DMS114 treated with DMSO at 0.1 percent for 48 hours (cell line): ENCODE measurements around the gene ACMSD.
"Not testable (repeated sequence)": the region's sequence is repeated elsewhere in the genome, so short reads cannot be mapped to it uniquely, and the experiment has no call there.

Experiments used
- DNase-seq: peaks from one replicate; lab custom pipeline; 2025; ENCODE audit not compliant: unreplicated experiment; lab: John Stamatoyannopoulos, UW

The ACMSD gene

DNA sequence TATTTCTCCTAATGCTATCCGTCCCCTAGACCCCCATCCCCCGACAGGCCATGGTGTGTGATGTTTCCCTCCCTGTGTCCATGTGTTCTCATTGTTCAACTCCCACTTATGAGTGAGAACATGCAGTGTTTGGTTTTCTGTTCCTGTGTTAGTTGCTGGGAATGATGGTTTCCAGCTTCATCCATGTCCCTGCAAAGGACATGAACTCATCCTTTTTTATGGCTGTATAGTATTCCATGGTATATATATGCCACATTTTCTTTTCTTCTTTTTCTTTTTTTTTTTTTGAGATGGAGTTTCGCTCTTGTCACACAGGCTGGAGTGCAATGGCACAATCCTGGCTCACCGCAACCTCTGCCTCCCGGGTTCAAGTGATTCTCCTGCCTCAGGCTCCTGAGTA is 9.2 kb downstream of the ACMSD start:
- not testable (repeated sequence) for DNase-seq

DNA sequence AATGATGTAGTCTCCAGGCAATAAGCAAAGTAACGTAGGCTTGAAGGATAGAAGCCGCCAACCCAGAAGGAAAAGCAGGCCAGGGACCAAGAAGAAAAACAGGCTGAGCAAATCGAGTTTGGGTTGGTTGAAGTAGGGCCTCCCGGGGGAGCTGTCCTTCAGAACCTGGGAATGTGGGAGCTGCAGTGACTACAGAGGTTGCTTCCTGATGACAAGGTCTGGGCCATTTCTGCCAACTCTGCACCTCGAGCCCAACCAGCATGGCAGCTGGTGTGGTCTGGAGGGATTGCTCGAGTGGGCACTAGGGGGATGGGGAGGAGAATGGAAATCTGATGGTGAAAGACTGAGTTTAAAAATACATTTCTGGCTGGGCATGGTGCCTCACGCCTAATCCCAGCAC is 14.1 kb downstream of the ACMSD start:
- no peak for DNase-seq

DNA sequence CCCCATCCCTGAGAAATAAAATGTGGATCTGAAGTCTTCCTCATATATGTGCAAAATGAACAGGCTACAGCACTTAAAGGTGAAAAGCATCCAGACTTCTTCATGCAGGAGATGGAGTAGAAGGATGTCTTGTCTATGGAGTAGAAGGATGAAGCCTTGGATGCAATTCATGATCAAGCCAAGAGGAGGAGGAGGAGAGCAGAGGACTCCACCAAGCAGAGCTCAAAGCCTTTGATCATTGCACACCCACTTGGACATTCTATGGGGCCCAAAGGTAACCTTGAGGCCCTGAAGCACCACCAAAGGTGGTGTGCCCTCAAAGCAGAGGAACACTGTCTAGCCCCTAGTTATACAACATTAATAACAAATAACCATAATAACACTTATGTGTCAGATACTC is 17.3 kb downstream of the ACMSD start:
- DNase-seq, result no peak

DNA sequence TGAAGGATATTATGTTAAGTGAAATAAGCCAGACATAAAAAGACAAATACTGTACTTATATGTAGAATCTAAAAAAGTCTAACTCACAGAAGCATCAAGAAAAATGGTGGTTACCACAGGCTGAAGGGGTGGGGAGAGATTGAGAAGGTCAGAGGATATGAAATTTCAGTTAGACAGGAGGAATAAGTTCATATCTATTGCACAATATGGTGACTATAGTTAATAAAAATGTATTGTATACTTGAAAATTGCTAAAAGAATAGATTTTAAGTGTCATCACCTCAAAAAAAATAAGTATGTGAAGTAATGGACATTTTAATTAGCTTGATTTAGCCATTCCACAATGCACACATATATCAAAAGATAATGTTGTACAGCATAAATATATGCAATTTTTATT is 19.8 kb downstream of the ACMSD start:
- no peak for DNase-seq

DNA sequence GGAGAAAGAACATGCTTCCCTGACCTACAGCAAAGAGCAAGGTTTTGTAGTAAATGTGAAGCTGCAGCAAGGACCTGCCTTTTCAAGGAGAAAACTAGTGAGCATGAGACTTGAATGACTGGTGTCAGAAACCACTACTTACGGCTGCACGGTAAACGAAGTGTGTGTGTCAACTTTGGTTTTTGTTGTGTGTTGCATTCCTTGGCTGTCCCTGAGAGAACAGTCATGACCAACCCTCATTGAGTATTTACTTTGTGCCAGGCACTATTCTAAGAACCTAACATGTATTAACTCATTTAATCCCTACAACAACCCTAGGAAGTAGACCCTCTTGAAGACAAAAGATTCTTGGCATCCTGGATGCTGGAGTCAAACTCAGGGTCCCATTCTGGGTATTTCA is 22.8 kb downstream of the ACMSD start:
- no peak for DNase-seq

DNA sequence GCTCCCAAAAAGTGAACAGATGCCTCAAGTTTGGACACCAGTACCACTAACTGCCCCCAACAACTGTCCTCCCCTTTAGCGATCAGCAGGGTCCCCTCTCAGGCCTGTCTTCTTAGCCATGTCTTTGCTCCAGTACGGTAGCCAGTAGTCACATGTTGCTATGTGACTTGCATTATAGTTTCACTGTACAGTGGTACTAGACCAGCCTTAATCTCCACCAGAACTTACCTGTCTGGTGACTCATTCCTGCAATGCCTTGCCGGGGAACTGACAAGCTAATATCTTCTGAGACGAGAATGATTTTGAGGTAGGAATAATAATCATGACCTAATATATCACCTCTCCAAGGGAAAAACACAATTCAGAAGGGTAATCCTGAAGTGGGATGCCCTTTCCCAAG is 23.7 kb downstream of the ACMSD start:
- DNase-seq, result no peak

DNA sequence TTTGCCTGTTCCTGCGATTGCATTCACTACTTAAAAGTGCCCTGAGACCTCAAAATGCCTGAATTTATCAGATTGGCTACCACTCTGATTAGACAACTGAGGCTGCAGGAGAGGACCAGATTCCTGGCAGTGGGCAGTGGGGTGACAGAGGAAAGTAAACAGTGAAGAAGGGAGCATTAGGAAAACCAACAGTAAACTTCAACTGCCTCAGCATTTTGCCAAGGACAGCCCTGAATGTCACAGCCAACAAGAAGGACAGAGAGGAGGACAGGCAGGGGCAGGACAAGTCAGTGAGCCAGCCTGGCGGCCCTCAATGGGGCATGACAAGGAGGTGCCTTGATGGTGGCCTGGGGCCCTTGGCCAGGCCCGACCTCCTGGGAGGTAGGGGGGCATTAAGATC is 24.3 kb downstream of the ACMSD start:
- no peak for DNase-seq

DNA sequence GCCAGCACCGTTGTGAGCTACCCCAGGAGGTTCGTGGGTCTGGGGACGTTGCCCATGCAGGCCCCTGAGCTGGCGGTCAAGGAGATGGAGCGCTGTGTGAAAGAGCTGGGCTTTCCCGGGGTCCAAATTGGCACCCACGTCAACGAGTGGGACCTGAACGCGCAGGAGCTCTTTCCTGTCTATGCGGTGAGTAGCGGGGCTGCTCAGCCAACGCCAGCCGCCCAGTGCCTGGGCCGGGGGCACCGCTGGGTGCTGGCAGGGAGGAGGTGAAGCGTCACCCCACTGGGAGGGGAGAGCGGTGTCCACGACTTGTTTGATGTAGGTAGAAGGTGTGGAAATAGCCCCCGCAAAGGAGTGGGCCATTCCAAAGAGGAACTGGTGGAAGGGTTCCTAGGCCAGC is 25.0 kb downstream of the ACMSD start:
- DNase-seq, result no peak

DNA sequence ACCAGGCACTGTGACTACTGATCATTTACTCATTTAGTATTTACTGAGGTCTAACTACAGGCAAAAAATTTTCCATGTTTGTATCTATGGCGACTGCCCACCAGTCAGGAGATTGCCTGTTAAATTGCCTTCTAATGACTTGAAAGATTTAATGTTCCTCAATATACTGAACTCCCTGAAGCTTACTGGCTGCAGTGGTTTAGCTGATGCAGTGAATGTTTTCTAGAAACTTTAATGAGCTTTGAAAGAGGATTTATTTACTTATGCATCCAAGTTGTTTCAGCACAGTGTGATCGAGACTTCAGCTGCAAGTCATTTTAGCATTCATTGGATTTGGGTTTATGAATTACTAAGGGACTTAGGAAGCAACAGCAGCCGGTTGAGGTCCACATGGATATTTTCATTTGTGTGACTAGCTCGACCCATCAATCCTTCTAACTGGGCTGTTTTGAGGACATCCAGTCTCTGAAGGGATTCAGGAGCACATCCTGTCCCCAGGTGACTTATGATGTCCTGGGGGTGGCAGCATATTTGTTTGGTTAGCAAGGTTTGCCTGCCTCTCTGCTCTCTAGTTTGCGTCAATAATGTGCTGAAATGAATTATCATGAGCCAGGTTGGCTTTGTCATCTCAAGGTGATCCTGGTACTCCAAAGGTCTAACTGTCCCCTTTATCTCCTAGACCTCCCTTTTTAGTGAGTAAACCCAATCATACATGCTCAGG is 26.8 kb downstream of the ACMSD start:
- DNase-seq, result no peak

DNA sequence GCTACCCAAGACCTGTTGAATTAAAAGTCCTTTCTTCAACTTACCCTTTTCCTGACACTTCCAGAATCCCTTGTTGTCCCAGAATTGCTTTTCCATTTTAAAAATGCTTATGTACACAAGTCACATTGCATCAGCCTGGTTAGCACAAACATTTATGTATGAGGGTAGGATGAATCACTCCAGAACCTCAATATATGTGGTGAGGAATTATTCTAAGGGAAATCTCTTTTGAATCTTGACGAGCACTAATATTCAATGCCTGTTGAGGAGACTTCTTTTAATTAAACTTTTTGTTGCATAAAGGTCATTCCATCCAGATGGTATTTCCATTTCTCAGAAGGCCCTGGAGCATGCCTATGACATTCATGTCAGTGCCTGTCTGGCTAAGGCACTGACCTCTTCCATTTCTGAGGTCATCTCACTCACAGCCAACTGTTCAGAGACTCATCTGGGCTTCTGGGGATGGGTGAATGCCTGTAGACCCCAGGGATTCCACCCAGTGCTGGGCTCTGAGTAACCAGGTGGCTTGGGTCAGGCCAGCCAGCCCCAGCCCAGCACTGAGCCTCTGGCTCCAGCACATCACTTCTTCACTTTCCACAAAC is 28.2 kb downstream of the ACMSD start:
- DNase-seq, result no peak

DNA sequence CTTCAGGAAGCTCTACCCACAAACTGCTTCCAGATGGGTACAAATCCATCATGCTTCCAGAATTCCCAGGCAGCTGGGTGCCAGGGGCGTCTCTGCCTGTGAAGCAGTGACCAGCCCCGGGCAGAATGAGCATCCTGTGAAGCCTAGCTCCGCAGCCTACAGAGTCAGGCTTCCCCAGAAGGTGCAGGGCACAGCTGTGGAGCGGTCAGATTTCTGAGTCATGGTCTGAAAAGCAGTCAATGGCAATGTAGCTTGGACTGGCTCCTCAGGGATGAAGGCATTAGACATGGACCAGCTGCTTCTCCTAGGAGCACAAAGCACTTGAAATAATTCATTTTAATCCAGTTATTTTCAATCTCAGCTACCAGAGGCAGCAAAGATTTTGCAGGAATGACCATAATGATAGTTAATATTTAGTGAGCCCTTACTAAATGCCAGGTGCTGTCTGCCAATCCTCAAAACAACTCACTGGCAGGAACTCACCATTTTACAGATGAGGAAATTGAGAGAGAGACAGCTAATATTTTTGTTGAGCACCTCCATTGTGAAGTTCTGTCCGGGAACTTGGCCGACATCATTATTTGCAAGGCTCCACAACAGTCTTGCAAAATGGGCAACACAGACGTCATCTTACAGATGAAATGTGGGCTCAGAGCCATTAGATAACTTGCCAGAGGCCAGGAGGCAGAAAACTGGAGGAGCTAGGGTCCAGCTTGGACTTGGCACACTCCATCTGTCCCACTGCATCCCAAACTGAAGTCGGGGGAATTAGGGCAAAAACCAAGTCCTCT is 31.7 kb downstream of the ACMSD start:
- DNase-seq, result no peak

DNA sequence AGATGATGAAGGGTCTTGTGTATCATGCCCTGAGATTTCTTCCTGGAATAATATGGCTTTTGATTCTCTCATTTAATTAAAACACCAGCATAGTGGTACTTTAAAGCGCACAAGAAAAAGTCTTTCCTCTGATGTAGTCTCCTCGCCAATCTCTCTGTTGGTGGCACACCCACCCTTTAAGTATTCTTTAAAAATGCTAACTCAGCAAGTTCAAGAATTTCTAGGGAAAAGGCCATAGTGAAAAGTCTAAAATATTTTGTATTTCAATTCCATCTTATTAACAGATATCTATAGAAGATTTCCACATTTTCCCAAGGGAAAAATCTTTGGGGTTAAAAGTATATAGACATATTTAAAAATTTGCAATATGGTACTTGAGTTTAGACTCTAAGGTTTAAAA is 34.7 kb downstream of the ACMSD start:
- DNase-seq, result no peak

DNA sequence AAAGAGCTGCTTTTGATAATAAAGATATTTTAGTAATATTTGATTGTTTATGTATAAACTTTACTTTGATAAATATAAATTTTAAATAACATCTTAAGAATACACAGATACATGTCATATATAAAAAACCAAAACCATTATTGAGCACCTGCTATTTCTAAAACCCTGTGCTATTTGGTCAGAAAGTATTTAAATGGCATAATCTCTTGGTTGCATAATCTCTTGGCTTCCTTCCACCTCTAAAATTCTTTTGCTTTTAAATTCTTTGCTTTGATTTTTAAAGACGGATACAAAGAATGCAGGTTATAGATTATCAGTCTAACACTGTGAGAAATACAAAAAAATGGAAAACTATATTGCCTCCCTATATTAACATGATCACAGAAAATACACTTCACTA is 36.9 kb downstream of the ACMSD start:
- DNase-seq, result no peak

DNA sequence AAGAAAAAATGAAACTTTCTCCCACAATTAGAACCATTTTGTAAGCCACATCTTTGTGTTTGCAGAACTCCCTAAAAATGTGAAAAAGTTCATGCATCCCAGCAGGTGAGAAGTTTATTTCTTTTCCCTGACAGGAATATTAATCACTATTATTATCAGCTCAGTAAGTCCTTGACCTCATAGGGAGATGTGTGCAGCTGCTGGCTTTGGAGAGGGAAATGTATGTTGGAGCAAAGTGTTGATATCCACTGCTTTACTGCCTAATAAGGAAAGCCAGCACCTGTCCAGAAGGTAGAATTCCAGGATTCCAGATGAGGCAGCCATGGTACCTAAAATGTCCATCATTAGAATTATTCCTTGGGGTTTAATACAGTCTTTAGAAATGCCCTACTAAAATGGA is 44.4 kb downstream of the ACMSD start:
- no peak for DNase-seq

DNA sequence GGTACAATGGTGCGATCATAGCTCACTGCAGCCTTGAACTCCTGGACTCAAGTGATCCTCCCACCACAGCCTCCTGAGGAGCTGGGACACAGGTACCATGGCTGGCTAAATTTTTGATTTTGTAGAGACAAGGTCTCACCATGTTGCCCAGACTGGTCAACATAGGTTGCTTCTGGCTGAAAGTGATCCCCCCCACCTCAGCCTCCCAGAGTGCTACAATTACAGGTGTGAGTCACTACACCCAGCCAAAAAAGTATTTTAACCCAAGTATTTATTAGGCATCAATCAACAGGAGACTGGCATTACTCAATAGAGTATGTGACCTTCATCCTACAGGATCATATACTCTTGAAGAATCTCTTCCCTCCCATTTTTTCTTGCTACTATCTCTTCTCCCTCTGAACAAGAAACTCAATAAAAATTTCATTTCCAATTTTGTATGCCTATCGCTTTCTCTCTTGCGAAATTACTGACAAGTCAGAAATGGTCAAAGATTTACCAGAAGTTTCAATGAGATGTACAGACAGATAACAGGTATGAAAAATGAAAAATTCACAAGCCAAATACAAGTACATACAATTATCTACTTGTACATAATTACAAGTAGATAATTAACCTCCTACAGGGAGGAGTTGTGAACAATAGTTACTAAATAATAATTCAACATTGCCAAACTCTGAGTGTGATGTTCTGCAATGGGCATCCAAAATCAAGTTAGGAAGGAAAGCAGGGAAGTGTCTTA is 45.3 kb downstream of the ACMSD start:
- DNase-seq, result no peak

DNA sequence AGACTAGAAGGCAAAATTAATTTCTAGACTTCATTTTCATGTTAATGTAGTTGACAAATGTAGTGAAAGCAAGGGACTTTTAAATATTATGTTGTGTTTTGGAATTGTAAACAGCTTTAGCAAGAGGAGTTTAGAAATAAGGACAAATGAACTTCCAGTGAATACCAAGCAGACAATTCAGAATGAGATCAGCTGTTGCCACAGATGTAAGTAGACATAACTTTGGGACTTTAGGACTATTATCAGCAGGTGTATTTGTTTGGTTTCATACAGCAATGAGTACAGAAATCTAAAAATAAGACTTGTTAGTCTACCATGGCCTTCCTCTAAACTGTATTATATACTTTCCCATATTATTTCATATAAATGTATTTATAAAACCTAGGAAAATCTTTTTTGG is 46.0 kb downstream of the ACMSD start:
- DNase-seq, result no peak

DNA sequence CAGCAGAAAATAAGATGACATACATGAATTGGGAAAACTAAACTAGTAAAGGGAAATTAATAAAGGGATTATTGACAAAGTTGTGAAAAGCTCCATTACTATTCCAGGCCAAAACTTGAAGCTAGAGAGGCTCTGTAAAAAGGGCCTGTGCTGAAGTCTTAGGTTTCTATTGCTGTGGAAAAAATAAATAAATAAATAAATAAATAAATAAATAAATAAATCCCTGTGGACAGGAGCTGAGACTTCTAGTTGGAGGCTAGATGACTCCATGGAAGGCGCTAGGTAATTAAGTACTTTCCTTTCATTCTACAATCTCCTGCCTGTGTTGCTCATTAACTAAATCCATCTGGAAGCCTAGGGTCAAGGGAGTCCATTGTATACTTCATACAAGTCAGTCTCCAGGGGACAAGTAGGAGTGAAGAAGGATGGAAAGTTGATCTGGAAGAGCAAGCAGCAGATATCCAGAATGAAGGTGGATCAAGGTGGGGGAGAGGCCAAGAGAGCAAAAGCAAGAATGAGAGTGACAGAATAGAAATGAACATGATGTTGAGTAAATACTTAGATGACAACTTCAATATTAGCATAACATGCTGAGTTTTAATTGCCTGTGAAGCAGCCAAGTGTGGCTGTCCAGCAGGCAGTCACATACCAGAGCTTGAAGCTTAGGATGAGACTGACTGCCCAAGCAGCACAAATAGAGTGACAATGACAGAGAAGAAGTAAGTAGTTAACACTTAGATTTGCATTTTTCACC is 54.0 kb downstream of the ACMSD start:
- no peak for DNase-seq

DNA sequence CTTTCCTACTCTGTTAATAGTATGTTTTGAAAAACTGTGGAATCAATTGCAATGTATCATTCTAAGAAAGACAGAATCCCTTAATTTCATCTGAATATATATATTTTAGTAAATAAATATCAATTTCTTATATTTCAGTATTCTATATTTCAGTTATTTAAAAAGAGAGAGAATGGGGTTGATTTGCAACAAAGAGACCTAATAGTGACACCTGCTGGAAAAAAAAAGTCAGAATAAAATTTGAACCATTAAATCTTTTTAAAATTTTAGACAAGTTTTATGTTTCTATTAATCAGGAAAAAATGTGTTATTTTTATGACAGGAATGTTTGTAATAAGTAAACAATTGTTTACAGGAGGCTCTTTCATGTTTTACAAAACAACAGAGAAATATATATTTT is 59.5 kb downstream of the ACMSD start:
- no peak for DNase-seq

DNA sequence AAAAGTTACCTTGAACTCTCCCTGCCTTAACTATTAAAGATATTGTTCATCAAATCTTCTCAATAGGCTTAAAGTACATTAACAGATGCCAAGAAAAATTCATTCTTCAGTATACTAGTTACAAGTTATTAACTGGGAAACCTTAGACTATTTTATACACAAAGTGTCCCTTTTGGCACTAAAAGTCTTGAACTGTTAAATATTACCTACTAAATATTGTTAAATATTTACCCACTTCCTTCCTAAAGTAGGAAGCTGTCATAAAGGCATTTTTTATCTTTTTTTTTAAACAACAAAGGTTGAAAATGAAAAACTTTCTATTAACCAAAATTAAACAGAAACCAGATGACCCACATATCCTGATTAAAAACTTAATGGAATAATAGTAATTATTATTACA is 60.8 kb downstream of the ACMSD start:
- DNase-seq, result no peak

DNA sequence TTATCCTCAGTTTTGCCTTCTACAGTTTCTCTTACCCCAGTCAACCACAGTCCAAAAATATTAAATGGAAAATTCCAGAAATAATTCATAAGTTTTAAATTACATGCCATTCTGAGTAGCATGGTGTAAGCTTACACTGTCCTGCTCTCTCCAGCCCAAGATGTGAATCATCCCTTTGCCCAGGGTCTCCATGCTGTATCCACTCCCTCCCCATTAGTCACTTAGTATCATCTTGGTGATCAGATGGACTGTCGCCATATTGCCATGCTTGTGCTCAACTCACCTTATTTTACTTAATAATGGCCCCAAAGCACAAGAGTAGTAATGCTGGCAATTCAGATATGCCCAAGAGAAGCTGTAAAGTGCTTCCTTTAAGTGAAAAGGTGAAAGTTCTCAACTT is 61.7 kb downstream of the ACMSD start:
- no peak for DNase-seq

DNA sequence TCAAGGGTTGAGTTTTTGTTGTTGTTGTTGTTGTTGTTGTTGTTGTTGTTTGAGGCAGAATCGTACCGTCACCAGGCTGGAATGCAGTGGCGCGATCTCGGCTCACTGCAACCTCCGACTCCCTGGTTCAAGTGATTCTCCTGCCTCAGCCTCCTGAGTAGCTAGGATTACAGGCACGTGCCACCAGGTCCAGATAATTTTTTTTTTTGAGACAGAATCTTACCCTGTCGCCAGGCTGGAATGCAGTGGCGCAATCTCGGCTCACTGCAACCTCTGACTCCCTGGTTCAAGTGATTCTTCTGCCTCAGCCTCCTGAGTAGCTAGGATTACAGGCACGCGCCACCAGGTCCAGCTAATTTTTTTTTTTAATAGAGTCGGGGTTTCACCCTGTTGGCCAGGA is 65.3 kb downstream of the ACMSD start:
- DNase-seq, result not testable (repeated sequence)
